H1 (cell line): ENCODE results near the gene LY6G5B. TPM values are rescaled to one million over a fixed set of nuclear protein-coding genes. Genes with fewer than 3 reads are reported as not detected.
A peak's percentile ranks its signal among the peaks of the same experiment; 100 is the strongest.

Experiments used
- CTCF ChIA-PET: fragments of 300-600 bp; sonication (Branson Sonifier 250); formaldehyde crosslinking; loops from one replicate; lab custom pipeline; 2021; ENCODE audit not compliant: partially characterized antibody; lab: Charles Lee
- POLR2A ChIA-PET: fragments of 300-600 bp; sonication (Branson Sonifier 250); formaldehyde crosslinking; loops from one replicate; lab custom pipeline; 2021; ENCODE audit warnings: inconsistent platforms; ENCODE audit not compliant: partially characterized antibody; lab: Charles Lee
- DNase-seq, 2 experiments: peaks; one replicate each; pipeline versions ENCODE4 v3.0.0 to v3.0.0-alpha.2; 2010 to 2022; ENCODE audit warnings: low spot score in 2 of 2, low read depth in 1 of 2, mixed read lengths in 1 of 2
- FAIRE-seq: peaks from 2 replicates; lab custom pipeline; 2011; peaks lifted over from hg19 to GRCh38; lab: Jason Lieb, UNC
- H2AFZ ChIP-seq: 2 replicates; pipeline ENCODE4 v1.8.1; 2012; ENCODE audit warnings: low read length, inconsistent platforms
- H2AK5ac ChIP-seq: 2 replicates; pipeline ENCODE4 v1.6.1; 2013; ENCODE audit warnings: low read depth, low read length
- H2BK120ac ChIP-seq: replicated peaks from 2 replicates; pipeline ENCODE3; 2013; ENCODE audit warnings: low read depth, low read length, inconsistent platforms
- H2BK12ac ChIP-seq: 2 replicates; pipeline ENCODE4 v1.6.1; 2013; ENCODE audit warnings: low read depth, low read length
- H2BK15ac ChIP-seq: 2 replicates; pipeline ENCODE4 v1.6.1; 2013; ENCODE audit warnings: low read length
- H2BK20ac ChIP-seq: 2 replicates; pipeline ENCODE4 v1.6.1; 2013; ENCODE audit warnings: low read length
- H2BK5ac ChIP-seq: 2 replicates; pipeline ENCODE4 v1.6.1; 2013; ENCODE audit warnings: low read depth, low read length
- H3K14ac ChIP-seq: 2 replicates; pipeline ENCODE4 v1.6.1; 2013; ENCODE audit warnings: inconsistent platforms; ENCODE audit not compliant: insufficient read length
- H3K18ac ChIP-seq: 2 replicates; pipeline ENCODE4 v1.6.1; 2013; ENCODE audit warnings: low read length; ENCODE audit errors: extremely low read depth
- H3K23ac ChIP-seq: 2 replicates; pipeline ENCODE4 v1.6.1; 2013; ENCODE audit warnings: inconsistent platforms; ENCODE audit not compliant: insufficient read length
- H3K23me2 ChIP-seq: 2 replicates; pipeline ENCODE4 v1.6.1; 2013; ENCODE audit warnings: low read depth, low read length
- H3K27ac ChIP-seq: 2 replicates; pipeline ENCODE4 v1.6.1; 2011; ENCODE audit warnings: low read depth, low read length, inconsistent platforms
- H3K27me3 ChIP-seq, 4 experiments: replicated peaks in 1 of 4; 1 replicate in 1 of 4; 2 replicates in 3 of 4; pipeline versions ENCODE4 v1.6.1 to v1.8.1; 2011 to 2013; ENCODE audit warnings: low read length in 3 of 4, mild to moderate bottlenecking in 3 of 4, inconsistent platforms in 2 of 4, mixed read lengths in 2 of 4, moderate library complexity in 1 of 4; ENCODE audit not compliant: control insufficient read depth in 3 of 4, insufficient read depth in 3 of 4; ENCODE audit errors: extremely low read depth in 1 of 4
- H3K36me3 ChIP-seq, 4 experiments: 2 replicates each; pipeline versions ENCODE4 v1.6.1 to v1.8.1; 2011 to 2013; ENCODE audit warnings: mild to moderate bottlenecking in 4 of 4, low read length in 3 of 4, moderate library complexity in 2 of 4, control low read depth in 1 of 4, inconsistent platforms in 1 of 4; ENCODE audit not compliant: insufficient read depth in 4 of 4, control insufficient read depth in 2 of 4
- H3K4ac ChIP-seq: replicated peaks from 2 replicates; pipeline ENCODE3; 2013; ENCODE audit warnings: low read length, low read depth, mixed read lengths, inconsistent platforms; ENCODE audit not compliant: insufficient read length
- H3K4me1 ChIP-seq, 4 experiments: replicated peaks in 1 of 4; 1 replicate in 1 of 4; 2 replicates in 3 of 4; pipeline versions ENCODE4 v1.6.1 to v1.8.1; 2011 to 2013; ENCODE audit warnings: low read length in 3 of 4, inconsistent platforms in 2 of 4, mixed read lengths in 1 of 4; ENCODE audit not compliant: insufficient read depth in 4 of 4, control insufficient read depth in 3 of 4
- H3K4me2 ChIP-seq, 2 experiments: 2 replicates each; pipeline versions ENCODE4 v1.6.1 to v1.8.1; 2011 to 2013; ENCODE audit warnings: low read depth in 2 of 2, low read length in 2 of 2, control low read depth in 1 of 2, inconsistent platforms in 1 of 2, mild to moderate bottlenecking in 1 of 2; ENCODE audit not compliant: insufficient read depth in 1 of 2
- H3K4me3 ChIP-seq, 4 experiments: fragments of 200-600, 300-600 bp in 1 of 4; sonication (generic), shearing (Covaris generic), sonication (Bioruptor Twin) in 1 of 4; 2 replicates each; pipeline versions ENCODE4 v1.5.1 to v1.8.1; 2011 to 2016; ENCODE audit warnings: low read length in 4 of 4, low read depth in 3 of 4, control low read depth in 2 of 4, inconsistent platforms in 2 of 4, mild to moderate bottlenecking in 2 of 4, mixed read lengths in 1 of 4, moderate library complexity in 1 of 4; ENCODE audit not compliant: insufficient read depth in 2 of 4; ENCODE audit errors: extremely low read depth in 1 of 4
- H3K56ac ChIP-seq: replicated peaks from 2 replicates; pipeline ENCODE3; 2013; ENCODE audit warnings: low read depth, mild to moderate bottlenecking, mixed read lengths, low read length, inconsistent platforms; ENCODE audit not compliant: insufficient read length
- H3K79me1 ChIP-seq: 2 replicates; pipeline ENCODE4 v1.6.1; 2013; ENCODE audit warnings: low read depth, low read length, control low read depth
- H3K79me2 ChIP-seq, 2 experiments: 2 replicates each; pipeline versions ENCODE4 v1.6.1 to v1.8.1; 2012 to 2013; ENCODE audit warnings: low read length in 2 of 2, mild to moderate bottlenecking in 2 of 2, inconsistent platforms in 1 of 2; ENCODE audit not compliant: insufficient read depth in 2 of 2, control insufficient read depth in 1 of 2
- H3K9ac ChIP-seq, 4 experiments: replicated peaks in 1 of 4; 1 replicate in 1 of 4; 2 replicates in 3 of 4; pipeline versions ENCODE4 v1.6.1 to v1.8.1; 2011 to 2013; ENCODE audit warnings: low read depth in 3 of 4, low read length in 3 of 4, control low read depth in 2 of 4, mild to moderate bottlenecking in 2 of 4, moderate library complexity in 2 of 4, inconsistent platforms in 1 of 4; ENCODE audit errors: extremely low read depth in 1 of 4
- H3K9me3 ChIP-seq, 2 experiments: 2 replicates each; pipeline versions ENCODE4 v1.6.1 to v1.8.1; 2012 to 2013; ENCODE audit warnings: mild to moderate bottlenecking in 2 of 2, moderate library complexity in 2 of 2, control low read depth in 1 of 2, inconsistent platforms in 1 of 2, low read depth in 1 of 2, low read length in 1 of 2, mixed read lengths in 1 of 2; ENCODE audit not compliant: insufficient read depth in 2 of 2
- H4K20me1 ChIP-seq, 2 experiments: replicated peaks in 1 of 2; 2 replicates each; pipeline versions ENCODE3 to v1.8.1; 2011 to 2013; ENCODE audit warnings: inconsistent platforms in 2 of 2, low read length in 2 of 2, mild to moderate bottlenecking in 1 of 2; ENCODE audit not compliant: insufficient read depth in 2 of 2, control insufficient read depth in 1 of 2
- H4K5ac ChIP-seq: 2 replicates; pipeline ENCODE4 v1.6.1; 2013; ENCODE audit warnings: low read length, low read depth, mixed read lengths, inconsistent platforms; ENCODE audit not compliant: insufficient read length
- H4K8ac ChIP-seq: 2 replicates; pipeline ENCODE4 v1.8.0; 2013; ENCODE audit warnings: mild to moderate bottlenecking, moderate library complexity, low read length, inconsistent platforms; ENCODE audit not compliant: insufficient read depth; ENCODE audit errors: extremely low read depth
- H4K91ac ChIP-seq: replicated peaks from 2 replicates; pipeline ENCODE3; 2013; ENCODE audit warnings: low read length, mixed read lengths, inconsistent platforms; ENCODE audit not compliant: insufficient read length
- GTF2F1 ChIP-seq: IDR thresholded peaks from 2 replicates; pipeline ENCODE4 v1.6.1; 2012; ENCODE audit warnings: low read depth, low read length, improper control_type of control experiment, borderline replicate concordance
- POLR2AphosphoS5 ChIP-seq: IDR thresholded peaks from 2 replicates; pipeline ENCODE4 v1.6.1; 2011; ENCODE audit warnings: low read depth, low read length
- RAD21 ChIP-seq, 2 experiments: IDR thresholded peaks in 1 of 2; conservative IDR thresholded peaks in 1 of 2; 2 replicates each; pipeline ENCODE4 v1.6.1; 2011; ENCODE audit warnings: low read depth in 2 of 2, low read length in 2 of 2, improper control_type of control experiment in 1 of 2, inconsistent platforms in 1 of 2, mild to moderate bottlenecking in 1 of 2, moderate library complexity in 1 of 2
- RXRA ChIP-seq: IDR thresholded peaks from 2 replicates; pipeline ENCODE4 v1.6.1; 2011; ENCODE audit warnings: low read depth, mild to moderate bottlenecking, low read length, moderate library complexity; ENCODE audit not compliant: insufficient read depth
- TEAD4 ChIP-seq: IDR thresholded peaks from 2 replicates; pipeline ENCODE4 v1.6.1; 2012; ENCODE audit warnings: low read depth, low read length, inconsistent platforms, mixed read lengths
- WGBS, 2 experiments: shearing (Covaris generic) in 1 of 2; methylation state at CpG; one replicate each; pipeline versions ENCODE4 v1.1.6 to v1.1.7; 2013 to 2015; ENCODE audit warnings: low lambda C conversion rate in 2 of 2, mixed read lengths in 2 of 2, inconsistent platforms in 1 of 2, low coverage in 1 of 2, missing lambda C conversion rate in 1 of 2; ENCODE audit not compliant: insufficient replicate concordance in 2 of 2, insufficient coverage in 1 of 2, insufficient read length in 1 of 2; ENCODE audit errors: extremely low coverage in 1 of 2, missing lambda C conversion rate in 1 of 2; 5-methylcytosine and 5-hydroxymethylcytosine counted together
- polyA plus RNA-seq, 7 experiments: library from polyadenylated mRNA; depleted of rRNA in 3 of 7; stranded (reverse) in 5 of 7; unstranded in 2 of 7; fragments of >200 nt in 5 of 7; fragments of 200-250 nt in 2 of 7; gene quantifications; 1 replicate in 5 of 7; 2 replicates in 1 of 7; 4 replicates in 1 of 7; pipeline versions ENCODE4 v1.2.1 to v1.2.3, GENCODE V29; 2011 to 2013; ENCODE audit warnings: missing spikeins in 2 of 7, mixed read lengths in 2 of 7
- total RNA-seq: library from RNA; stranded (reverse); fragmentation: NEBNext Ultra II Directional; extraction: Animal tissue kit (Norgen Biotek cat#: 25700); gene quantifications from 2 replicates; pipeline ENCODE4 v1.2.1, GENCODE V29; 2021
- TF ChIP-seq, protein P1 (sequence below), 3 experiments: IDR thresholded peaks; 1 replicate in 2 of 3; 2 replicates in 1 of 3; pipeline versions ENCODE4 v1.5.1 to v1.6.1; 2011; ENCODE audit warnings: low read length in 3 of 3, mild to moderate bottlenecking in 3 of 3, inconsistent platforms in 2 of 3, low read depth in 1 of 3, moderate library complexity in 1 of 3; ENCODE audit not compliant: insufficient read depth in 1 of 3; ENCODE audit errors: control extremely low read depth in 1 of 3
- TF ChIP-seq, protein P2 (sequence below): IDR thresholded peaks from 2 replicates; pipeline ENCODE4 v1.6.1; 2012; ENCODE audit warnings: inconsistent platforms

The LY6G5B gene
- total and polyA plus RNA-seq, 2 of the 8 experiments (the other 6 are each of a cell fraction or from before 2014, with no cell fraction given): 10.6 to 12.6 TPM

DNA sequence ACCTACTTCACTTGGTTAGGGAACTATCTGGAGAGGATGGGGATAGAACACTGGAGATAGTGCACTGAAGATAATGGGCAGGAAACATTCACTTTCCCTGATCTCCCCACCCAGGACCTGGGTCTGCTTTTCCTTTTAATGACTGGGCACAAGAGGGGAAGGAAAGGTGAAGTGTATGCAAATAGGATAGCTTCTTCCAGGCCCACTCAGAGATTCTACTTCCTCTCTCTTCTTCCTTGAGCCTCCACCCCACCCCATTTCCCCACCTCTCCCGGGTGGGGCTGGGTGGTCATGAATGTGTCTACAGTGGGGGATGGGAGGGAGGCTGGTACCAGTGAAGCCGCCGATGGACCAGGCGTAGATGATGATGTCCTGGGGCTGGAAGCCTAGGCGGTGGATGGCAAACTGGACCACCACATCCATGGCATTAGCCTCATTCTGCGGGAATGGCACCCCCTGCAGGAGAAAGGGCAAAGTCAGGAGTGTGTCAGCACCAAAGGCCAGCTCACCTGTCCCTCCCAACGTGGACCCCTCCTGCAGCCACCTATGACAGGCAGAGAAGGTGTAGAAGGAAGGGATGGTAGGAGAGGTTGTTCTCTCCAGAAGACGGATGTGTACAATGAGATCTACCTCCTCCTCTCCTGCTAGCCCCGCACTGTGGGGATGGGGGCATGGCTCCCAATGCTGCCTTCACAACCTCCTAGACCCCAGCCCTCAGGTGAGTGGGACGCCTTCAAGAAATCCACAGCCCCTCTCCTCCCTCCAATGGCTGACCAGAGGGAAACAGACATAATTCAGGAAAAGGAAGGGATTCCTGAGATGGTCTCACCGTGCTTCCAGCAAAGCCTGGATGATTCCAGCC lies 19.7 kb downstream of the LY6G5B start:
- Histone ChIP-seq H4K5ac (no peak overlapping the region), H3K4ac (no peak overlapping the region), H2BK15ac (no peak overlapping the region), H2AFZ (no peak overlapping the region), H2AK5ac (no peak overlapping the region), H3K14ac (no peak overlapping the region), H2BK120ac (no peak overlapping the region), H3K4me2 (no peak overlapping the region), H4K8ac (no peak overlapping the region), H2BK5ac (no peak overlapping the region), H3K27ac (no peak overlapping the region), H3K4me3 (no peak overlapping the region), H2BK20ac (no peak overlapping the region), H3K79me1 (no peaks in the 10 kb centered on the region), H3K36me3 (peaks cover 3 to 26% (median 17%) of the 10 kb centered on the region in 4 experiments; a peak in 5 of 8 replicates), H3K18ac (no peak overlapping the region), H2BK12ac (no peak overlapping the region), H3K4me1 (peaks cover 0 to 1% (median 0%) of the 10 kb centered on the region in 4 experiments; a peak in 2 of 7 replicates), H3K23me2 (no peaks in the 10 kb centered on the region), H3K79me2 (no peaks in the 10 kb centered on the region), H4K91ac (no peak overlapping the region), H3K23ac (no peak overlapping the region), H3K56ac (no peak overlapping the region), H3K9ac (no peak overlapping the region), H3K9me3 (no peaks in the 10 kb centered on the region), H3K27me3 (no peaks in the 10 kb centered on the region; a peak in 1 of 7 replicates), H4K20me1 (no peaks in the 10 kb centered on the region)
- POLR2A ChIA-PET: interaction anchor here (0.8 to 6.6 kb wide), 7 partner anchors 10 to 75 kb away, joined by 3 to 33 read pairs (median 6); partner anchors contain the start of genes ABHD16A, BAG6, CLIC1 and GPANK1
- DNase-seq: peak in 1 of 2 experiments; percentile 81
- CTCF ChIA-PET: interaction anchor here (0.6 to 5.8 kb wide), 43 partner anchors 8 to 234 kb away, joined by 3 to 26 read pairs (median 4); partner anchors contain the start of genes ABHD16A, C6orf47, CSNK2B and DDAH2
- FAIRE-seq: no peak
- 80% methylated on average over 11 of the region's 11 CpGs; no CpG with 5 or more reads in 1 of the 2 experiments for WGBS, 2 experiments
- peak; percentile 50 to 61 for TF ChIP-seq RAD21 (IDR thresholded peaks at IDR 0.05 in 1 of 2, conservative IDR thresholded peaks at IDR 0.05 in 1 of 2; ENCODE audit: low read depth in 2 of 2, low read length in 2 of 2)
- TF ChIP-seq POLR2AphosphoS5: no peak
- no peak for TF ChIP-seq GTF2F1
- TF ChIP-seq, protein P1, sequence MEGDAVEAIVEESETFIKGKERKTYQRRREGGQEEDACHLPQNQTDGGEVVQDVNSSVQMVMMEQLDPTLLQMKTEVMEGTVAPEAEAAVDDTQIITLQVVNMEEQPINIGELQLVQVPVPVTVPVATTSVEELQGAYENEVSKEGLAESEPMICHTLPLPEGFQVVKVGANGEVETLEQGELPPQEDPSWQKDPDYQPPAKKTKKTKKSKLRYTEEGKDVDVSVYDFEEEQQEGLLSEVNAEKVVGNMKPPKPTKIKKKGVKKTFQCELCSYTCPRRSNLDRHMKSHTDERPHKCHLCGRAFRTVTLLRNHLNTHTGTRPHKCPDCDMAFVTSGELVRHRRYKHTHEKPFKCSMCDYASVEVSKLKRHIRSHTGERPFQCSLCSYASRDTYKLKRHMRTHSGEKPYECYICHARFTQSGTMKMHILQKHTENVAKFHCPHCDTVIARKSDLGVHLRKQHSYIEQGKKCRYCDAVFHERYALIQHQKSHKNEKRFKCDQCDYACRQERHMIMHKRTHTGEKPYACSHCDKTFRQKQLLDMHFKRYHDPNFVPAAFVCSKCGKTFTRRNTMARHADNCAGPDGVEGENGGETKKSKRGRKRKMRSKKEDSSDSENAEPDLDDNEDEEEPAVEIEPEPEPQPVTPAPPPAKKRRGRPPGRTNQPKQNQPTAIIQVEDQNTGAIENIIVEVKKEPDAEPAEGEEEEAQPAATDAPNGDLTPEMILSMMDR (IDR thresholded peaks at IDR 0.05; ENCODE audit: control extremely low read depth in 1 of 3, insufficient read depth in 1 of 3, low read depth in 1 of 3, low read length in 3 of 3): peak; percentile 58 to 88 (median 83)
- no peak for TF ChIP-seq TEAD4
- TF ChIP-seq RXRA: no peak
- TF ChIP-seq, protein P2, sequence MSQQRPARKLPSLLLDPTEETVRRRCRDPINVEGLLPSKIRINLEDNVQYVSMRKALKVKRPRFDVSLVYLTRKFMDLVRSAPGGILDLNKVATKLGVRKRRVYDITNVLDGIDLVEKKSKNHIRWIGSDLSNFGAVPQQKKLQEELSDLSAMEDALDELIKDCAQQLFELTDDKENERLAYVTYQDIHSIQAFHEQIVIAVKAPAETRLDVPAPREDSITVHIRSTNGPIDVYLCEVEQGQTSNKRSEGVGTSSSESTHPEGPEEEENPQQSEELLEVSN: no peak
